ENCODE measurements around the gene PRR4.

The PRR4 gene

GRCh38 chr12:10849425-10849878 lies at the start of gene PRR4:
Gene PRR4 (minus strand): TSS chr12:10849475. CDS start chr12:10849437, 38 bp downstream.
- DNase-seq, result no peak

GRCh38 chr12:10896854-10897253 lies 47.6 kb upstream of the PRR4 start:
- no peak for DNase-seq

GRCh38 chr12:10891937-10892336 lies 42.7 kb upstream of the PRR4 start:
- no peak for DNase-seq

GRCh38 chr12:10889226-10889625 lies 40.0 kb upstream of the PRR4 start:
- DNase-seq, result no peak

GRCh38 chr12:10884086-10884725 lies 34.9 kb upstream of the PRR4 start, which contains the start of gene PRH1:
Gene PRH1 (minus strand): TSS chr12:10884255. CDS start chr12:10884217, 38 bp downstream.
- DNase-seq, result no peak

GRCh38 chr12:10873378-10873777 lies 24.1 kb upstream of the PRR4 start:
- DNase-seq, result no peak

GRCh38 chr12:10867381-10867780 lies 18.1 kb upstream of the PRR4 start:
- DNase-seq, result no peak

GRCh38 chr12:10863512-10864218 lies 14.4 kb upstream of the PRR4 start:
- no peak for DNase-seq

- DNase-seq, result no peak
These were observed 12.1 kb upstream of the PRR4 start for GRCh38 chr12:10861366-10861765.

GRCh38 chr12:10855807-10856206 lies 6.5 kb upstream of the PRR4 start:
- DNase-seq, result no peak

- DNase-seq, result no peak
These were observed 4.5 kb upstream of the PRR4 start for GRCh38 chr12:10853776-10854175.

GRCh38 chr12:10851243-10851858 lies 2.1 kb upstream of the PRR4 start:
- DNase-seq, result no peak

- no peak for DNase-seq
These were observed 1.5 kb downstream of the PRR4 start for GRCh38 chr12:10847744-10848143.

GRCh38 chr12:10842862-10843261 lies 6.4 kb downstream of the PRR4 start:
- no peak for DNase-seq

GRCh38 chr12:10838461-10838860 lies 10.8 kb downstream of the PRR4 start:
- DNase-seq, result no peak

- DNase-seq, result no peak
These were observed 19.3 kb downstream of the PRR4 start for GRCh38 chr12:10829994-10830393.

- DNase-seq, result no peak
These were observed 23.0 kb downstream of the PRR4 start, which contains the start of gene TAS2R10 for GRCh38 chr12:10826258-10826657. Gene TAS2R10 (minus strand): TSS chr12:10826358. CDS start chr12:10826269, 89 bp downstream.

GRCh38 chr12:10824957-10825356 lies 24.3 kb downstream of the PRR4 start:
- no peak for DNase-seq

GRCh38 chr12:10811883-10812536 lies 37.3 kb downstream of the PRR4 start:
- no peak for DNase-seq

- DNase-seq, result no peak
These were observed 39.2 kb downstream of the PRR4 start, which contains the start of gene TAS2R9 for GRCh38 chr12:10810068-10810467. Gene TAS2R9 (minus strand): TSS chr12:10810168. CDS start chr12:10810075, 93 bp downstream.

GRCh38 chr12:10807186-10807585 lies 42.1 kb downstream of the PRR4 start, which contains the start of gene TAS2R8:
Gene TAS2R8 (minus strand): TSS chr12:10807286. CDS start chr12:10806980, 306 bp downstream.
- DNase-seq, result no peak

GRCh38 chr12:10802587-10802986 lies 46.7 kb downstream of the PRR4 start, which contains the start of gene TAS2R7:
Gene TAS2R7 (minus strand): TSS chr12:10802627. CDS start chr12:10802570, 57 bp downstream.
- no peak for DNase-seq

GRCh38 chr12:10801741-10802140 lies 47.5 kb downstream of the PRR4 start:
- no peak for DNase-seq
